COR-L47 (cell line): Measurements from ENCODE around the gene SMPX.
A peak's percentile ranks its signal among the peaks of the same experiment; 100 is the strongest.

ENCODE experiments used
- DNase-seq: peaks from one replicate; lab custom pipeline; 2025; lab: John Stamatoyannopoulos, UW

The SMPX gene

GRCh38 chrX:21744060-21744459 is 13.9 kb downstream of the SMPX start:
- DNase-seq, result no peak

- DNase-seq, result no peak
These were observed 15.8 kb downstream of the SMPX start for GRCh38 chrX:21741869-21742701.

- no peak for DNase-seq
These were observed 16.6 kb downstream of the SMPX start for GRCh38 chrX:21741364-21741763.

GRCh38 chrX:21740329-21741274 is 17.3 kb downstream of the SMPX start:
- DNase-seq, result peak; percentile 5

GRCh38 chrX:21738950-21739287 is 19.0 kb downstream of the SMPX start:
- DNase-seq, result no peak

- DNase-seq, result no peak
These were observed 19.5 kb downstream of the SMPX start for GRCh38 chrX:21738210-21738949.

- no peak for DNase-seq
These were observed 22.2 kb downstream of the SMPX start for GRCh38 chrX:21735768-21736127.

GRCh38 chrX:21735038-21735767 is 22.7 kb downstream of the SMPX start:
- no peak for DNase-seq

- DNase-seq, result no peak
These were observed 23.7 kb downstream of the SMPX start for GRCh38 chrX:21734175-21734574.

GRCh38 chrX:21733705-21734104 is 24.2 kb downstream of the SMPX start:
- no peak for DNase-seq

- no peak for DNase-seq
These were observed 27.9 kb downstream of the SMPX start for GRCh38 chrX:21730026-21730425.

GRCh38 chrX:21728276-21728968 is 29.5 kb downstream of the SMPX start:
- no peak for DNase-seq

- DNase-seq, result no peak
These were observed 32.0 kb downstream of the SMPX start for GRCh38 chrX:21725916-21726315.

GRCh38 chrX:21725496-21725895 is 32.4 kb downstream of the SMPX start:
- peak; percentile 27 for DNase-seq

- peak; percentile 5 for DNase-seq
These were observed 34.1 kb downstream of the SMPX start for GRCh38 chrX:21723814-21724213.

GRCh38 chrX:21723084-21723483 is 34.8 kb downstream of the SMPX start:
- DNase-seq, result no peak

- DNase-seq, result no peak
These were observed 36.7 kb downstream of the SMPX start for GRCh38 chrX:21721195-21721594.

GRCh38 chrX:21718575-21718974 is 39.3 kb downstream of the SMPX start:
- DNase-seq, result no peak

- no peak for DNase-seq
These were observed 40.1 kb downstream of the SMPX start for GRCh38 chrX:21717802-21718201.

GRCh38 chrX:21715825-21716224 is 42.1 kb downstream of the SMPX start:
- DNase-seq, result no peak

GRCh38 chrX:21715337-21715736 is 42.6 kb downstream of the SMPX start:
- DNase-seq, result no peak
